ENCODE measurements around the gene NQO1.
"Not testable (repeated sequence)": the region's sequence is repeated elsewhere in the genome, so short reads cannot be mapped to it uniquely, and the experiment has no call there.

The NQO1 gene

DNA sequence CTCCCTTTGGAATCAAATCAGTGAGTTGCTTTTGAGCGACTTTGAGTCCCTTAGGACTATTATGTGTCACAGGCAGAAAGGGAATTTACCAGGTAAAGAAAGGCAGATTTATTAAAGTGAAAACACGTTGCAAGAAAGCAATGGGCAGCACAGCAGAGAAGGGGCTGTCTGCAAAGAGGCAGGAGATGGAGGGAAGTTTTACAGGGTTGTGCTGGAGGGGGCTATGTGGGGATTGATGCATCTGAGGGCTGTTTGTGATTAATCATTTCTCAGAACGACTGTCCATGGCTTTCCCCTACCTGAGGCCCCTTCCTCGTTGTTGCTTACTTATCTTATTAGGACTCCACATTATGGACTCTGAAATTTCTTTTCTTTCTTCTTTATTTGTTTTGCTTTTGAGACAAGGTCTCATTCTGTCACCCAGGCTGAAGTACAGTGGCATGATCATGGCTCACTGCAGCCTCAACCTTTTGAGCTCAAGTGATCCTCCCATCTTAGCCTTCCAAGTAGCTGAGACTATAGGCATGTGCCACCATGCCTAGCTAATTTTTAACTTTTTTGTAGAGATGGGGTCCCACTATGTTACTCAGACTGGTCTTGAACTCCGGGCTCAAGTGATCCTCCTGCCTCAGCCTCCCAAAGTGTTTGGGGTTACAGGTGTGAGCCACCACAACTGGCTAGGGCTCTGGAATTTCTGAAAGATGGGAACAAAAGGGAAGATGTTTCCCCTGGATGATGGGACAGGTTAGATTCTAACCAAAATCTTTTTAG is 41.3 kb upstream of the NQO1 start:
- no peak for DNase-seq (ENCODE audit: low spot score)
- TF ChIP-seq, protein P1, sequence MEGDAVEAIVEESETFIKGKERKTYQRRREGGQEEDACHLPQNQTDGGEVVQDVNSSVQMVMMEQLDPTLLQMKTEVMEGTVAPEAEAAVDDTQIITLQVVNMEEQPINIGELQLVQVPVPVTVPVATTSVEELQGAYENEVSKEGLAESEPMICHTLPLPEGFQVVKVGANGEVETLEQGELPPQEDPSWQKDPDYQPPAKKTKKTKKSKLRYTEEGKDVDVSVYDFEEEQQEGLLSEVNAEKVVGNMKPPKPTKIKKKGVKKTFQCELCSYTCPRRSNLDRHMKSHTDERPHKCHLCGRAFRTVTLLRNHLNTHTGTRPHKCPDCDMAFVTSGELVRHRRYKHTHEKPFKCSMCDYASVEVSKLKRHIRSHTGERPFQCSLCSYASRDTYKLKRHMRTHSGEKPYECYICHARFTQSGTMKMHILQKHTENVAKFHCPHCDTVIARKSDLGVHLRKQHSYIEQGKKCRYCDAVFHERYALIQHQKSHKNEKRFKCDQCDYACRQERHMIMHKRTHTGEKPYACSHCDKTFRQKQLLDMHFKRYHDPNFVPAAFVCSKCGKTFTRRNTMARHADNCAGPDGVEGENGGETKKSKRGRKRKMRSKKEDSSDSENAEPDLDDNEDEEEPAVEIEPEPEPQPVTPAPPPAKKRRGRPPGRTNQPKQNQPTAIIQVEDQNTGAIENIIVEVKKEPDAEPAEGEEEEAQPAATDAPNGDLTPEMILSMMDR (IDR thresholded peaks at IDR 0.05; ENCODE audit: extremely low read depth, insufficient read depth, missing control alignments), result no peak
- in situ Hi-C loops (cut with MboI; ENCODE audit: low pct_unique_long_range_greater_than_20kb, low sequenced_read_pairs, unreplicated experiment), result no loop called here

DNA sequence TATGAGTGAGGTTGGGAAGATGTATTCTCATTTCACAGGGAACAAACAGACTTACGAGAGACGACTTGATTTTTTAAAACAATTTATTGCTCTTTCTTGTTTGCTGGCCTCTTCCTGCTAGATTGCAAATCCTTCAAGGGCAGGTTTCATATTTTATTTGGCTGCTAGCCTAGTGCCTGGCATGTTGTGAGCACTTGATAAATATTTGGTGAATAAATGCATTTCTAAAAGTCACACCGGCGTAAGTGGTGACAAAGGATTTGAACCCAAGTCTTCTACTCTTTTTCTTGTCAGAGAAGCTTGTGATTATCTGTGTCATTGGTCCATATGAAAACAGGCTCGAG is 37.2 kb upstream of the NQO1 start:
- DNase-seq (ENCODE audit: low spot score), result no peak
- TF ChIP-seq, protein P1 (IDR thresholded peaks at IDR 0.05; ENCODE audit: extremely low read depth, insufficient read depth, missing control alignments), result no peak
- in situ Hi-C loops (cut with MboI; ENCODE audit: low pct_unique_long_range_greater_than_20kb, low sequenced_read_pairs, unreplicated experiment), result no loop called here

DNA sequence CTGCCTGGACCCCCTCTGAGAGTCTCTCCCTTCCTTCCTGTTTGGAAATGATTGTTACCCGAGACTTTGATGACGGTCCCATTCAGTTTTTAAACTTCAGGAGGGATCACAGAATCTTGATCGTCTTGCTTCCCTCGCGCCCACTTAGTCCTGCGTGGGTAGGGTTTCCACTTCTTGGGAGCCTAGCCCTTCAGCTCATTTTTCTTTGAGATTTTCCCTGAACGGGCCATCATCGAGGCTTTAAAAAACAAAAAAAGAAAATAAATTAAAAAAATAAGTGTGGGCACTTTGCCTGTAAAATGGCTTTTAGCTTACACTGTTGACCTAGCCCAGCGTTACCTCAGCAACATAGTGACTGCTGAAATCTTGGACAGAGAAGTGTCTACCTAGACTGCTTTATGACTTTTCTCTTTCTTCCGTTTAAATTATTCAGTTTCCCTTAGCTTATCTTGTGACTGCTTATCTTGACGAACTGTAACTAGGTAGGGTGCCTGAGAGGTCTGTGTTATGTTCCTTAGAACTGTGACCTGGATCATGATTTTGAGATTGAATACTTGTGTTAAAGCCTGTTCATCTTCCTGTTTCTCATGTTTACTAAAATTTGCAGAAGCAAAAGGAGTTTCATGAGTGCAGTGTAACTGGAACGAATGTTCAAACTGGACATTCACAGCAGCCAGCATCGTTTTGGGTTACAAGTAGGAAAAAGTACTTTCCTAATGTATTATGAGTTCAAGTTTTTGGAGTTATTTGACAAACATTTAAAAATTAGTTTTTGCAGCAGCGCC is 36.6 kb upstream of the NQO1 start:
- peak; percentile 31 for DNase-seq (ENCODE audit: low spot score)
- TF ChIP-seq, protein P1 (IDR thresholded peaks at IDR 0.05; ENCODE audit: extremely low read depth, insufficient read depth, missing control alignments), result no peak
- in situ Hi-C loops (cut with MboI; ENCODE audit: low pct_unique_long_range_greater_than_20kb, low sequenced_read_pairs, unreplicated experiment), result no loop called here

DNA sequence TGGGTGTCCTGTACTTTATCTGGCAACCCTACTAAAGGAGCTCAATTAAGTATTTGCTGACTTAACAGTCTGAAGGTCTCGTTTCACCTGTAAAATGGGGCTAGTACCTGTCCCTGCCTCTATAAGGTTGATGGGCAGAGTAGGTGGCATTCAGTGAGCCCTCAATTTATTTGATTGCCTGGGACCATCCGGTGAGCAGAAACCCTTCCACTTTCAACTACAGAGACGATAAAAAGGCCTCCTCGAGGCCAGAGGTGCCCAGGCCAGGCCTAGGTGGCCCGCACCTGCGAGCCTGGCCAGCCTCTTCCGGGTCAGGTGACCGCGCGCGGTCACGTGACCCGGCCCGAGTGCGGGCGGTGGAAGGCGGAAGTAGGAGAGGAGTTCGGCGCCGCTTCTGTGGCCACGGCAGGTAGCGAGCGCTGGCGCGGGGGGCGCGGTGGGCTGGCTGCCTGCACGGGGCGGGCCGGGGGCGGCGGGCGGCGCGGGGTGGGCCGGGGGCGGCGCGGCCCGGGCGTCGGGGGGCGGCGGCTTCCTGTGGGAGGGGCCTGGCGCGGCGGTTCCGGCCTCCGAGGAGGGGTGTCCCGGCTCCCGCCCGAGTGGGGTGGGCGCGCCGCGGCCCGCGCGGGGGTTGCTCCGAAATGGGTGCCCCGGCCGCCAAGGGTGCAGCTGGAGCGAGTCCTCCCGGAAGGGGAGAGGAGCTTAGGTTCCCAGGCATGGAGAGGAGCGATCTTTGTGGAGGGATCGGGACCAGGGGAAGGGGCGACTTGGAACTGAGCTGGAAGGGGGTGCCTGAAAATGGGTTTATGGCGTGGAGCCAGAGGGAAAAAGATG is 35.8 kb upstream of the NQO1 start, which contains the start of gene WWP2:
TSS of gene WWP2 (plus strand) at position 350 of the 831 bp plus-strand sequence. CDS start 24,679 bp downstream, outside the sequence.
- TF ChIP-seq, protein P1 (IDR thresholded peaks at IDR 0.05; ENCODE audit: extremely low read depth, insufficient read depth, missing control alignments), result no peak
- in situ Hi-C loops (cut with MboI; ENCODE audit: low pct_unique_long_range_greater_than_20kb, low sequenced_read_pairs, unreplicated experiment), result no loop called here
- DNase-seq (ENCODE audit: low spot score), result peak; percentile 86

DNA sequence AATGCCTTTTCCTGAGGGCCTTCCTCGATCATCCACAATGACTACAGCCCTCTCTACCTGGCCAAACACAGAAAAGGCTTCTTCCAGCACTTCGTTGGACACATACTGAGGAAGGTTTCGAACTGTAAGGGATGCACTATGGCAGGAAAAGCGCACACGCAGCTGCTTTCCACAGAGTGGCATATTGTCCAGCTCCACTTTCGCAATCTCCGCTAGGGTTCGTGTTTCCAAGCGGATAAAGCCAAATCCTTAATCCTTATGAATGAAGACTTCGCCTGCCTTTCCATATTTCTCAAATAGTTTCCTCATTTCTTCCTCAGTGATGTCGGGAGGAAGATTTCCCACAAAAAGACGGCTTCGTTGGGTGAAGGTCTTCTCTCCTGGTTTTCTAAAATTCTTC is 31.0 kb upstream of the NQO1 start:
- in situ Hi-C loops (cut with MboI; ENCODE audit: low pct_unique_long_range_greater_than_20kb, low sequenced_read_pairs, unreplicated experiment), result loop anchor here (10.0 kb wide), 1 partner anchor 363 kb away; no protein-coding TSS in a partner anchor
- DNase-seq (ENCODE audit: low spot score), result not testable (repeated sequence)

DNA sequence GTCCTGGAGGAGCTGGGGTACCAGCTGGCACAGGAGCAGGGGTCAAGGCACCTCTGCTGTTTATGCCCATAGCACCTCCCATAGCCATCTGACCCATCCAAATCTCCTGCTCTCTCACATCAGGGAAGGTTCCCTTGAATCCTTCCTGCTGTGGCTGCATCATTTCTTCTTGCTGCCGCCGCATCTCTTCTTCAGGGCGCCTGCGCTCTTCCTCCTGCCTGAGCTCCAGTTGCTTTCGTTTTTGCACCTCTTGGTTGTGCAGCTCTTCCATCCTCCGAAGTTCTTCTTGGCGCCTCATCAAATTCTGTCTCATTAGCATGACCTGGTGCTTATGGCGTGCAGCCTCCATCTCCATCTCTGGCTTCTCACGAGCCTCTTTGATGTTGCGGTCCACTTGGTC is 30.3 kb upstream of the NQO1 start:
- DNase-seq (ENCODE audit: low spot score), result no peak
- TF ChIP-seq, protein P1 (IDR thresholded peaks at IDR 0.05; ENCODE audit: extremely low read depth, insufficient read depth, missing control alignments), result no peak
- in situ Hi-C loops (cut with MboI; ENCODE audit: low pct_unique_long_range_greater_than_20kb, low sequenced_read_pairs, unreplicated experiment), result loop anchor here (10.0 kb wide), 1 partner anchor 362 kb away; no protein-coding TSS in a partner anchor

All from GM13977 (cell line).